IMR-90 (cell line): ENCODE measurements around the gene C9orf50. TPM values are rescaled to one million over a fixed set of nuclear protein-coding genes. Genes with fewer than 3 reads are reported as not detected.

Experiments
- ATAC-seq: fragments of 200-7000 bp; cut with Tn5 transposase; 2 replicates; pipeline ENCODE4 v1.9.1; 2020; ENCODE audit warnings: low read depth, mild to moderate bottlenecking, moderate library complexity
- BruUV-seq: library from RNA; stranded (reverse); fragments of 400-500 nt; replicated peaks from 2 replicates; lab custom pipeline; 2021; lab: Mats Ljungman, UMichigan
- CTCF ChIA-PET: fragments of 300-600 bp; formaldehyde crosslinking; extraction: SDS; loops from one replicate; lab custom pipeline; 2021; ENCODE audit warnings: antibody characterized with exemption; lab: Yijun Ruan, JAX
- POLR2A ChIA-PET: fragments of 300-600 bp; sonication (Branson Sonifier 250); formaldehyde crosslinking; loops from one replicate; lab custom pipeline; 2022; ENCODE audit warnings: antibody characterized with exemption; ENCODE audit not compliant: unreplicated experiment; lab: Charles Lee
- DNase-seq: peaks from one replicate; pipeline ENCODE4 v3.0.0; 2013
- H2AFZ ChIP-seq: replicated peaks from 2 replicates; pipeline ENCODE3; 2013; ENCODE audit warnings: low read length, mild to moderate bottlenecking; ENCODE audit not compliant: poor library complexity
- H2AK5ac ChIP-seq: 2 replicates; pipeline ENCODE4 v1.6.1; 2013; ENCODE audit warnings: low read depth, low read length, inconsistent platforms
- H2AK9ac ChIP-seq: replicated peaks from 2 replicates; pipeline ENCODE3; 2013; ENCODE audit warnings: mild to moderate bottlenecking, low read depth, low read length, moderate library complexity; ENCODE audit not compliant: poor library complexity
- H2BK120ac ChIP-seq: 2 replicates; pipeline ENCODE4 v1.6.1; 2013; ENCODE audit warnings: low read depth, low read length, inconsistent platforms
- H2BK15ac ChIP-seq: 3 replicates; pipeline ENCODE4 v1.6.1; 2013; ENCODE audit warnings: low read depth, low read length, inconsistent platforms
- H2BK20ac ChIP-seq: 2 replicates; pipeline ENCODE4 v1.6.1; 2013; ENCODE audit warnings: low read depth, mild to moderate bottlenecking, inconsistent platforms, low read length, moderate library complexity
- H2BK5ac ChIP-seq: 2 replicates; pipeline ENCODE4 v1.6.1; 2013; ENCODE audit warnings: mild to moderate bottlenecking, low read depth, low read length, inconsistent platforms; ENCODE audit not compliant: poor library complexity, severe bottlenecking
- H3K14ac ChIP-seq: replicated peaks from 2 replicates; pipeline ENCODE4 v1.6.1; 2013; ENCODE audit warnings: low read depth, low read length, inconsistent platforms
- H3K18ac ChIP-seq: 2 replicates; pipeline ENCODE4 v1.6.1; 2013; ENCODE audit warnings: low read depth, low read length, control low read depth
- H3K23ac ChIP-seq: 2 replicates; pipeline ENCODE4 v1.6.1; 2013; ENCODE audit warnings: low read depth, low read length, inconsistent platforms
- H3K27ac ChIP-seq: 2 replicates; pipeline ENCODE4 v1.5.1; 2013; ENCODE audit warnings: mild to moderate bottlenecking, control low read depth, low read length; ENCODE audit not compliant: insufficient read depth
- H3K27me3 ChIP-seq: 2 replicates; pipeline ENCODE4 v1.6.1; 2013; ENCODE audit warnings: low read length; ENCODE audit not compliant: control insufficient read depth, insufficient read depth
- H3K36me3 ChIP-seq: 2 replicates; pipeline ENCODE4 v1.6.1; 2013; ENCODE audit warnings: low read length, mixed read lengths; ENCODE audit not compliant: control insufficient read depth, insufficient read depth
- H3K4ac ChIP-seq: 2 replicates; pipeline ENCODE4 v1.6.1; 2013; ENCODE audit warnings: low read depth, low read length, inconsistent platforms
- H3K4me1 ChIP-seq: 2 replicates; pipeline ENCODE4 v1.6.1; 2013; ENCODE audit warnings: low read length, mixed read lengths; ENCODE audit not compliant: control insufficient read depth, insufficient read depth
- H3K4me2 ChIP-seq: 2 replicates; pipeline ENCODE4 v1.6.1; 2013; ENCODE audit warnings: low read depth, mild to moderate bottlenecking, control low read depth, low read length, moderate library complexity
- H3K4me3 ChIP-seq: 2 replicates; pipeline ENCODE4 v1.5.1; 2013; ENCODE audit warnings: low read depth, mild to moderate bottlenecking, control low read depth, low read length, moderate library complexity; ENCODE audit not compliant: insufficient read depth
- H3K56ac ChIP-seq: 2 replicates; pipeline ENCODE4 v1.6.1; 2013; ENCODE audit warnings: low read length, inconsistent platforms; ENCODE audit not compliant: insufficient read depth; ENCODE audit errors: extremely low read depth
- H3K79me1 ChIP-seq, 2 experiments: 2 replicates each; pipeline ENCODE4 v1.6.1; 2013; ENCODE audit warnings: low read length in 2 of 2, inconsistent platforms in 1 of 2, low read depth in 1 of 2
- H3K9ac ChIP-seq: 2 replicates; pipeline ENCODE4 v1.6.1; 2013; ENCODE audit warnings: low read depth, low read length, control low read depth
- H3K9me1 ChIP-seq: 2 replicates; pipeline ENCODE4 v1.6.1; 2013; ENCODE audit warnings: low read length, inconsistent platforms; ENCODE audit not compliant: insufficient read depth
- H3K9me3 ChIP-seq: 2 replicates; pipeline ENCODE4 v1.6.1; 2013; ENCODE audit warnings: low read length; ENCODE audit not compliant: control insufficient read depth, insufficient read depth
- H4K20me1 ChIP-seq: 2 replicates; pipeline ENCODE4 v1.6.1; 2013; ENCODE audit warnings: low read length, inconsistent platforms; ENCODE audit not compliant: insufficient read depth
- H4K5ac ChIP-seq: 2 replicates; pipeline ENCODE4 v1.6.1; 2013; ENCODE audit warnings: mild to moderate bottlenecking, low read depth, low read length, control low read depth
- H4K8ac ChIP-seq, 2 experiments: 2 replicates each; pipeline ENCODE4 v1.6.1; 2013; ENCODE audit warnings: low read depth in 2 of 2, low read length in 2 of 2, control low read depth in 1 of 2, inconsistent platforms in 1 of 2
- H4K91ac ChIP-seq: 2 replicates; pipeline ENCODE4 v1.6.1; 2013; ENCODE audit warnings: low read depth, low read length, inconsistent platforms; ENCODE audit not compliant: insufficient read depth
- BHLHE40 ChIP-seq: fragments of 150-350 bp; IDR thresholded peaks from 2 replicates; pipeline ENCODE4 v1.6.1; 2016; ENCODE audit warnings: mild to moderate bottlenecking, low read depth, low read length
- CEBPB ChIP-seq: IDR thresholded peaks from 2 replicates; pipeline ENCODE4 v1.6.1; 2012; ENCODE audit warnings: low read depth, low read length, improper control_type of control experiment
- CHD1 ChIP-seq: IDR thresholded peaks from 2 replicates; pipeline ENCODE4 v1.6.1; 2012; ENCODE audit warnings: low read depth, low read length, improper control_type of control experiment
- CTCF ChIP-seq: conservative IDR thresholded peaks from 2 replicates; pipeline ENCODE4 v1.5.1; 2012; ENCODE audit warnings: mild to moderate bottlenecking, low read depth, low read length, improper control_type of control experiment
- ELK1 ChIP-seq: fragments of 150-350 bp; IDR thresholded peaks from 2 replicates; pipeline ENCODE4 v1.6.1; 2016; ENCODE audit warnings: low read depth, mild to moderate bottlenecking, low read length, moderate library complexity, borderline replicate concordance
- FOS ChIP-seq: fragments of 150-350 bp; IDR thresholded peaks from 2 replicates; pipeline ENCODE4 v1.6.1; 2016; ENCODE audit warnings: low read depth, low read length
- MAFK ChIP-seq: IDR thresholded peaks from 2 replicates; pipeline ENCODE4 v1.6.1; 2012; ENCODE audit warnings: low read depth, low read length, improper control_type of control experiment
- MAZ ChIP-seq: IDR thresholded peaks from 2 replicates; pipeline ENCODE4 v1.6.1; 2012; ENCODE audit warnings: low read depth, mild to moderate bottlenecking, low read length, improper control_type of control experiment, moderate library complexity, borderline replicate concordance
- MXI1 ChIP-seq: IDR thresholded peaks from 2 replicates; pipeline ENCODE4 v1.6.1; 2012; ENCODE audit warnings: low read depth, mild to moderate bottlenecking, low read length, moderate library complexity, borderline replicate concordance
- NFE2L2 ChIP-seq: fragments of 150-350 bp; IDR thresholded peaks from 2 replicates; pipeline ENCODE4 v1.6.1; 2016; ENCODE audit warnings: low read depth, mild to moderate bottlenecking, low read length
- POLR2A ChIP-seq: IDR thresholded peaks from 2 replicates; pipeline ENCODE4 v1.6.1; 2012; ENCODE audit warnings: mild to moderate bottlenecking, low read depth, low read length
- RAD21 ChIP-seq: IDR thresholded peaks from 2 replicates; pipeline ENCODE4 v1.6.1; 2012; ENCODE audit warnings: low read length, improper control_type of control experiment
- RCOR1 ChIP-seq: IDR thresholded peaks from 2 replicates; pipeline ENCODE4 v1.6.1; 2012; ENCODE audit warnings: mild to moderate bottlenecking, low read length, improper control_type of control experiment; ENCODE audit not compliant: insufficient replicate concordance
- RFX5 ChIP-seq: IDR thresholded peaks from 2 replicates; pipeline ENCODE4 v1.8.0; 2012; ENCODE audit warnings: low read depth, mild to moderate bottlenecking, low read length, moderate library complexity
- SMC3 ChIP-seq: fragments of 150-350 bp; IDR thresholded peaks from 2 replicates; pipeline ENCODE4 v1.6.1; 2016; ENCODE audit warnings: low read depth, mild to moderate bottlenecking, antibody characterized with exemption, low read length, moderate library complexity
- USF2 ChIP-seq: fragments of 150-350 bp; IDR thresholded peaks from 2 replicates; pipeline ENCODE4 v1.6.1; 2017; ENCODE audit warnings: mild to moderate bottlenecking, antibody characterized with exemption, low read length, low read depth
- WGBS, 2 experiments: methylation state at CpG; one replicate each; pipeline versions ENCODE4 v1.1.5 to v1.1.7; 2013; ENCODE audit warnings: missing lambda C conversion rate in 2 of 2; ENCODE audit not compliant: insufficient read length in 1 of 2; ENCODE audit errors: extremely low coverage in 2 of 2; 5-methylcytosine and 5-hydroxymethylcytosine counted together
- dilution Hi-C: fragments of 300-500 bp; cut with HindIII; formaldehyde crosslinking; loops from one replicate; pipeline ENCODE4 v1.14.3; 2018; ENCODE audit warnings: low sequenced_read_pairs; ENCODE audit not compliant: unreplicated experiment
- in situ Hi-C: fragments of 300-500 bp; cut with MboI; formaldehyde crosslinking; loops from 3 replicates; pipeline ENCODE4 v1.14.3; 2019; ENCODE audit warnings: low sequenced_read_pairs, inconsistent platforms, mixed read lengths
- intact Hi-C: fragments of 100-400 bp; cut with micrococcal nuclease; formaldehyde crosslinking; loops from 2 replicates; pipeline ENCODE4 v1.10.0; 2022
- polyA plus RNA-seq, 3 experiments: library from polyadenylated mRNA; depleted of rRNA; stranded (reverse); fragments of >200 nt; gene quantifications; 2 replicates each; pipeline ENCODE4 v1.2.3, GENCODE V29; 2012; ENCODE audit warnings: low replicate concordance in 1 of 3
- total RNA-seq: library from RNA; depleted of rRNA; stranded (reverse); fragments of >200 nt; gene quantifications from 2 replicates; pipeline ENCODE4 v1.2.3, GENCODE V29; 2012

C9orf50 gene
- total and polyA plus RNA-seq, 2 of the 4 experiments (the other 2 are of a cell fraction) = 0.09 TPM; not detected in 1

- Histone ChIP-seq H2AK9ac (peak overlapping the region; percentile 18), H3K4me2 (peak overlapping the region; percentile 94), H3K18ac (peak overlapping the region; percentile 55), H3K9ac (peak overlapping the region; percentile 97), H4K5ac (no peak overlapping the region), H4K91ac (peak overlapping the region; percentile 93), H3K4ac (peak overlapping the region; percentile 93), H2BK5ac (peak overlapping the region; percentile 15), H2AFZ (peak overlapping the region; percentile 73), H3K27me3 (no peaks in the 10 kb centered on the region), H4K20me1 (peaks cover 20% of the 10 kb centered on the region), H3K36me3 (peaks cover 12% of the 10 kb centered on the region), H4K8ac (peak overlapping the region; percentile 37 to 81; a peak in 2 of 4 replicates), H3K23ac (peak overlapping the region; percentile 45; the same call in 1 of the 2 replicates), H3K14ac (peak overlapping the region; percentile 90; the same call in 1 of the 2 replicates), H2BK20ac (no peak overlapping the region), H2AK5ac (peak overlapping the region; percentile 88), H3K56ac (0 out of 2 replicates have a peak overlapping the region, but pooled peaks have one; percentile 67), H3K27ac (peak overlapping the region; percentile 75), H3K4me1 (peaks cover 32% of the 10 kb centered on the region), H2BK120ac (peak overlapping the region; percentile 65; the same call in 1 of the 2 replicates), H3K9me1 (peaks cover 13% of the 10 kb centered on the region), H3K79me1 (peaks cover 10 to 45% of the 10 kb centered on the region in 2 experiments; a peak in 3 of 4 replicates), H3K9me3 (no peaks in the 10 kb centered on the region), H3K4me3 (peak overlapping the region; percentile 92), H2BK15ac (no peak overlapping the region)
- no TSS peak for BruUV-seq
- TF ChIP-seq CEBPB (no peak), MAFK (no peak), NFE2L2 (no peak), MXI1 (no peak), CHD1 (no peak), CTCF (no peak), BHLHE40 (no peak), FOS (no peak), RCOR1 (no peak), RFX5 (no peak), MAZ (no peak), POLR2A (no peak), RAD21 (no peak), USF2 (no peak), ELK1 (no peak), SMC3 (no peak)
- ChIA-PET CTCF (no interaction called here), POLR2A (interaction anchor here (1.8 kb wide), 1 partner anchor 46 kb away, joined by 4 read pairs; no protein-coding TSS in a partner anchor)
- intact Hi-C loops (loop anchor here (5.0 kb wide), 1 partner anchor 46 kb away; no protein-coding TSS in a partner anchor), in situ Hi-C loops (no loop called here), dilution Hi-C loops (no loop called here)
- ATAC-seq (no peak), DNase-seq (no peak)
- no CpG with 5 or more reads among the region's 13 CpGs for WGBS, 2 experiments
These were observed 45.7 kb upstream of the C9orf50 start for GRCh38 chr9:129666575-129666974.
